Measurements from ENCODE around the gene FGB. TPM values are rescaled to one million over a fixed set of nuclear protein-coding genes. Genes with fewer than 3 reads are reported as not detected.

Gene FGB
- total and polyA plus RNA-seq, 2 of the 13 experiments (the other 11 are each of a cell fraction or from before 2014, with no cell fraction given), result 226 to 784 TPM

DNA sequence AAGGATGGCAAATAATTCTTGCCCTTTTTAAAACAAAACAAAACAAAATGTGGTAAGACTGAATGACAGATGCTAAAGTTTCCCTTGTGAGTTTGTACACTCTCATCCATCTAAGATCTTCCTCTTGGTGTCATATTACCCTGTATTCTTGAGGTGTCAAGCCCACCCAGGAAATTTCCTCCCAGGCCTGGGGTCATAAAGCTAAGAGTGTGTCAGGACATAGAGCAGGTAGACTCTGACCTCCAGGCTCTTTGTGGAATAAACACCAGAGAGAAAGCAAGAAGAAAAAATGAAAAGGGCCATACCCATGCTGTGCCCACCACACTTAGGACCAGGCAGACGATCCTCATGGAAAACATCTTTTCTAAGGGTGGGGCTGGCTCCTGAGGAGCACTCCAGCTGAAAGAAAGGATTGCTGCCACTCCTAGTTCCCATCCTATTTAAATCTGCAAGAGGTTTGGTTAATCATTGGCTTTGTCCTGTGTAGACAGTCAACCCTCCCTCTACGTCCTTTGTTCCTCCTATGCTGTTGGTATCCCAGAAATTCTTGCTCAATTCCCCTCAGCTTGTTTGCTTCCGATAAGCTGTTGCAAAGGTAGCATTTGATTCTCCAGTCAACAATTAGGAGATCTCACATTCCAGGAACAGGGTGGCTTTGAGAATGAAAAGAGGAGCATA, 27.7 kb downstream of the FGB start, which contains the start of gene FGA (continued):
- TF ChIP-seq, protein P1, sequence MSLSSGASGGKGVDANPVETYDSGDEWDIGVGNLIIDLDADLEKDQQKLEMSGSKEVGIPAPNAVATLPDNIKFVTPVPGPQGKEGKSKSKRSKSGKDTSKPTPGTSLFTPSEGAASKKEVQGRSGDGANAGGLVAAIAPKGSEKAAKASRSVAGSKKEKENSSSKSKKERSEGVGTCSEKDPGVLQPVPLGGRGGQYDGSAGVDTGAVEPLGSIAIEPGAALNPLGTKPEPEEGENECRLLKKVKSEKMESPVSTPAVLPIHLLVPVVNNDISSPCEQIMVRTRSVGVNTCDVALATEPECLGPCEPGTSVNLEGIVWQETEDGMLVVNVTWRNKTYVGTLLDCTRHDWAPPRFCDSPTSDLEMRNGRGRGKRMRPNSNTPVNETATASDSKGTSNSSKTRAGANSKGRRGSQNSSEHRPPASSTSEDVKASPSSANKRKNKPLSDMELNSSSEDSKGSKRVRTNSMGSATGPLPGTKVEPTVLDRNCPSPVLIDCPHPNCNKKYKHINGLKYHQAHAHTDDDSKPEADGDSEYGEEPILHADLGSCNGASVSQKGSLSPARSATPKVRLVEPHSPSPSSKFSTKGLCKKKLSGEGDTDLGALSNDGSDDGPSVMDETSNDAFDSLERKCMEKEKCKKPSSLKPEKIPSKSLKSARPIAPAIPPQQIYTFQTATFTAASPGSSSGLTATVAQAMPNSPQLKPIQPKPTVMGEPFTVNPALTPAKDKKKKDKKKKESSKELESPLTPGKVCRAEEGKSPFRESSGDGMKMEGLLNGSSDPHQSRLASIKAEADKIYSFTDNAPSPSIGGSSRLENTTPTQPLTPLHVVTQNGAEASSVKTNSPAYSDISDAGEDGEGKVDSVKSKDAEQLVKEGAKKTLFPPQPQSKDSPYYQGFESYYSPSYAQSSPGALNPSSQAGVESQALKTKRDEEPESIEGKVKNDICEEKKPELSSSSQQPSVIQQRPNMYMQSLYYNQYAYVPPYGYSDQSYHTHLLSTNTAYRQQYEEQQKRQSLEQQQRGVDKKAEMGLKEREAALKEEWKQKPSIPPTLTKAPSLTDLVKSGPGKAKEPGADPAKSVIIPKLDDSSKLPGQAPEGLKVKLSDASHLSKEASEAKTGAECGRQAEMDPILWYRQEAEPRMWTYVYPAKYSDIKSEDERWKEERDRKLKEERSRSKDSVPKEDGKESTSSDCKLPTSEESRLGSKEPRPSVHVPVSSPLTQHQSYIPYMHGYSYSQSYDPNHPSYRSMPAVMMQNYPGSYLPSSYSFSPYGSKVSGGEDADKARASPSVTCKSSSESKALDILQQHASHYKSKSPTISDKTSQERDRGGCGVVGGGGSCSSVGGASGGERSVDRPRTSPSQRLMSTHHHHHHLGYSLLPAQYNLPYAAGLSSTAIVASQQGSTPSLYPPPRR (CRISPR knock-in tag; IDR thresholded peaks at IDR 0.05; ENCODE audit: borderline replicate concordance), result peak; percentile 98
- TF ChIP-seq CCDC6 (CRISPR knock-in tag; IDR thresholded peaks at IDR 0.05) (no peak), ZNF124 (CRISPR knock-in tag; IDR thresholded peaks at IDR 0.05) (no peak), MXD1 (CRISPR knock-in tag; IDR thresholded peaks at IDR 0.05) (no peak), ZBTB7A (CRISPR knock-in tag; IDR thresholded peaks at IDR 0.05) (peak; percentile 45; the same call in 1 of the 2 replicates), ZNF709 (CRISPR knock-in tag; IDR thresholded peaks at IDR 0.05) (no peak), MZF1 (CRISPR knock-in tag; IDR thresholded peaks at IDR 0.05; ENCODE audit: borderline replicate concordance) (0 out of 2 replicates have a peak, but pooled peaks have one; percentile 39), ZNF235 (CRISPR knock-in tag; IDR thresholded peaks at IDR 0.05; ENCODE audit: borderline replicate concordance) (no peak), MTA3 (CRISPR knock-in tag; IDR thresholded peaks at IDR 0.05) (no peak), ZSCAN9 (CRISPR knock-in tag; IDR thresholded peaks at IDR 0.05; ENCODE audit: borderline replicate concordance) (peak; percentile 89; the same call in 1 of the 2 replicates), KLF16 (CRISPR knock-in tag; IDR thresholded peaks at IDR 0.05) (peak in 1 of 2 experiments; percentile 99; a peak in 1 of 4 replicates), TFAP4 (IDR thresholded peaks at IDR 0.05; ENCODE audit: borderline replicate concordance, low read depth) (peak; percentile 90)
- TF ChIP-seq, protein P2, sequence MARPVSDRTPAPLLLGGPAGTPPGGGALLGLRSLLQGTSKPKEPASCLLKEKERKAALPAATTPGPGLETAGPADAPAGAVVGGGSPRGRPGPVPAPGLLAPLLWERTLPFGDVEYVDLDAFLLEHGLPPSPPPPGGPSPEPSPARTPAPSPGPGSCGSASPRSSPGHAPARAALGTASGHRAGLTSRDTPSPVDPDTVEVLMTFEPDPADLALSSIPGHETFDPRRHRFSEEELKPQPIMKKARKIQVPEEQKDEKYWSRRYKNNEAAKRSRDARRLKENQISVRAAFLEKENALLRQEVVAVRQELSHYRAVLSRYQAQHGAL (CRISPR knock-in tag; IDR thresholded peaks at IDR 0.05; ENCODE audit: not compliant biosample characterization), result no peak
- TF ChIP-seq, protein P3, sequence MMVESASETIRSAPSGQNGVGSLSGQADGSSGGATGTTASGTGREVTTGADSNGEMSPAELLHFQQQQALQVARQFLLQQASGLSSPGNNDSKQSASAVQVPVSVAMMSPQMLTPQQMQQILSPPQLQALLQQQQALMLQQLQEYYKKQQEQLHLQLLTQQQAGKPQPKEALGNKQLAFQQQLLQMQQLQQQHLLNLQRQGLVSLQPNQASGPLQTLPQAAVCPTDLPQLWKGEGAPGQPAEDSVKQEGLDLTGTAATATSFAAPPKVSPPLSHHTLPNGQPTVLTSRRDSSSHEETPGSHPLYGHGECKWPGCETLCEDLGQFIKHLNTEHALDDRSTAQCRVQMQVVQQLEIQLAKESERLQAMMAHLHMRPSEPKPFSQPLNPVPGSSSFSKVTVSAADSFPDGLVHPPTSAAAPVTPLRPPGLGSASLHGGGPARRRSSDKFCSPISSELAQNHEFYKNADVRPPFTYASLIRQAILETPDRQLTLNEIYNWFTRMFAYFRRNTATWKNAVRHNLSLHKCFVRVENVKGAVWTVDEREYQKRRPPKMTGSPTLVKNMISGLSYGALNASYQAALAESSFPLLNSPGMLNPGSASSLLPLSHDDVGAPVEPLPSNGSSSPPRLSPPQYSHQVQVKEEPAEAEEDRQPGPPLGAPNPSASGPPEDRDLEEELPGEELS (CRISPR knock-in tag; IDR thresholded peaks at IDR 0.05), result peak; percentile 100
- TF ChIP-seq, protein P4, sequence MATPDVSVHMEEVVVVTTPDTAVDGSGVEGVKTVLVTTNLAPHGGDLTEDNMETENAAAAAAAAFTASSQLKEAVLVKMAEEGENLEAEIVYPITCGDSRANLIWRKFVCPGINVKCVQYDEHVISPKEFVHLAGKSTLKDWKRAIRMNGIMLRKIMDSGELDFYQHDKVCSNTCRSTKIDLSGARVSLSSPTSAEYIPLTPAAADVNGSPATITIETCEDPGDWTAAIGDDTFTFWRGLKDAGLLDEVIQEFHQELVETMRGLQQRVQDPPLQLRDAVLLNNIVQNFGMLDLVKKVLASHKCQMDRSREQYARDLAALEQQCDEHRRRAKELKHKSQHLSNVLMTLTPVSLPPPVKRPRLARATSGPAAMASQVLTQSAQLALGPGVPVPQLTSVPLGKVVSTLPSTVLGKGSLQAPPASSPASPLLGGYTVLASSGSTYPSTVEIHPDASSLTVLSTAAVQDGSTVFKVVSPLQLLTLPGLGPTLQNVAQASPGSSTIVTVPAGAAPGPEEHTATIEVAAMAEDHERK (CRISPR knock-in tag; IDR thresholded peaks at IDR 0.05; ENCODE audit: low read depth), result no peak
